HG02840 (cell line): Measurements from ENCODE around the gene COG6.

ENCODE experiments used
- ATAC-seq: cut with Tn5 transposase; IDR thresholded peaks from one replicate; pipeline ENCODE4 v1.9.1; 2021; ENCODE audit warnings: mild to moderate bottlenecking, moderate library complexity, moderate number of reproducible peaks; ENCODE audit not compliant: unreplicated experiment, low FRiP score

COG6 gene

GRCh38 chr13:39655569-39656324 is at the start of gene COG6:
Gene COG6, plus strand, starts transcription at chr13:39655662. Its CDS starts 65 bp downstream, at chr13:39655727.
- peak; percentile 96 for ATAC-seq

GRCh38 chr13:39605677-39606320 is 49.7 kb upstream of the COG6 start:
- no peak for ATAC-seq

DNA sequence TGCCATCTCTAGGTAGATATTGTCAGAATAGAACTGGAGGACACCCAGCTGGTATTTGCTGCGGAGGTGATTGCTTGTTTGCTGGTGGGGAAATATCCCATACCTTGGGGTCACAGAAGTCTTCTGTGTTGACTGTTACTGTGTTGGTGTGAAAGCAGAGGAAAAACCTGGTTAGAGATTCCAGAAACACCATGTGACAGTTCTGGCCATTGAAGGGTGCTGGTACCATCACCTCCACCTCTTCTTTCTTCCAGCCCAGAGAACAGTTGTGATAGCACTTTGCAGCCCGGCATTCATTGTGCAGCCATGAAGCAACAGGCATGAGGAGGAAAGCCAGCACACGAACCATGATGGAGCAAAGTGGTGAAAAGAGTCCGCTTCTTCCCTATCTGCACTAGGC is 47.6 kb upstream of the COG6 start:
- no peak for ATAC-seq

GRCh38 chr13:39612023-39612637 is 43.3 kb upstream of the COG6 start:
- no peak for ATAC-seq

- no peak for ATAC-seq
Observed at GRCh38 chr13:39616087-39616694, 39.3 kb upstream of the COG6 start.

DNA sequence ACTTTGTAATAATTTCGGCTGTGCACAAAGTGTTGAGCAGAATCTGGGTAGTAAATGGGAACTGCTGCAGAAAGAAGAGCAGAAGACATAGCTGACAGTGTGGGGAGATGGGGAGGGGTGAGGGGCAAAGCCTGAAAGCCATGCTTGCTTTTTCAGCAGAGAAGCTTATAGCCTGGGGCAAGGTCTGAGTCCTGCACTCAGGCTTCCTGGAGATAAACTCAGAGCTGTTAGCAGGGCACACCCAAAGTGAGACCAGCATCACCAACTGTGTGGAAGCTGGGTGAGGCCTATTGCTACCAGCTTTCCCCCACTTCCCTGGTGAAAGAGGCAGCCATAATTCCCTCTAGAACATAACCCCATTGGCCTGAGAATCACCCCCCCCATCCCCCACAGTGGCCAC is 36.9 kb upstream of the COG6 start:
- no peak for ATAC-seq

DNA sequence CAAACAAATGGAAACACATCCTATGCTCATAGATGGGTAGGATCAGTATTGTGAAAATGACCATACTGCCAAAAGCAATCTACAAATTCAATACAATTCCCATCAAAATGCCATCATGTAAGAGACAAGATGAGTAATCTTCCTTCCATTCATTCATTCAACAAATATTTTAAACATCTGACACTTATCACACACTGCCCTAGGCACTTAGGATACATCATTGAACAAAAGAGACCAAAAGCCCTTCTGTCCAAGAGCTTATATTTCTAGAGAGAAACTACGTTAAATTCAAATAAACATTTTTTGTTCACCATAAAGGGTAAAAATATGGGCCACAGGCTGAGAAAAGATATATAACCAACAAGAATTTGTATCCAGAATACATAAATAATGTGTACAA is 32.0 kb upstream of the COG6 start:
- no peak for ATAC-seq

- ATAC-seq: no peak
Observed at GRCh38 chr13:39631307-39631706, 24.2 kb upstream of the COG6 start.

DNA sequence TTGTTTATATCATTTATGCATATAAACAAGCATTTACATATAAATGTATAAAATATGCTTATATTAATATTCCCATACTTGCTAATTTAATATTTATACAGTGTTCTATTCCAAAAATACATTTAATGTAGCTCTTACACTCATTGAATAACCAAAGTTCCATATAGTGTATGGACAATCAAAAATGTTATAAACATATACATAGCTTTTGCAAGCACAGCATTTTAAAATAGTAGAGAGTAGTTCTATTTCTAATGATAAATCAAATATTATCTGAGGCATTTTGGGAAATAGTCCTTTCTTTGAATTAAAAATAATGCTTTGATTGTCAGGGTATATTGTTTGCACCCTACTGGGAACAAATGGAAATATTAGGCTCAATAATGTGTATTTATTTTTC is 22.5 kb upstream of the COG6 start:
- ATAC-seq: no peak

GRCh38 chr13:39635564-39635963 is 19.9 kb upstream of the COG6 start:
- no peak for ATAC-seq

DNA sequence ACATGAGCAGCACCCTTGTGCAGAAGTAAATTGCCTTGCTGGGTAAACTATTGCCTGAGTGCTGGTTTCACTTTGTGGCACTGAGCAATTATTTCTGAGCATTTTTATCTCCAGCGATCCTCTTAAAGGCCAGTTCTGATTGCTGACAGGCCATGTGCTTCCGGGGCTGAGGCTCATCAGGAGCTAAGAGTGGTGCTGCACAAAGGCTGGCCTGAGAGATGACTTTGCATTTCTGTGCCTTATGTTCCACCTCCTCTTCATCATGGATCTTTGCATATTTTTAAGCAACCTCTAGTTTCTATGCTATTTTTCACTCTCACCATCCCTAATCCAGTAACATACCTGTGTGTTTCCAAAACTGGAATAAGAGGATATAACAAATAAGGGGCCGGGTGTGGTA is 17.6 kb upstream of the COG6 start:
- no peak for ATAC-seq

DNA sequence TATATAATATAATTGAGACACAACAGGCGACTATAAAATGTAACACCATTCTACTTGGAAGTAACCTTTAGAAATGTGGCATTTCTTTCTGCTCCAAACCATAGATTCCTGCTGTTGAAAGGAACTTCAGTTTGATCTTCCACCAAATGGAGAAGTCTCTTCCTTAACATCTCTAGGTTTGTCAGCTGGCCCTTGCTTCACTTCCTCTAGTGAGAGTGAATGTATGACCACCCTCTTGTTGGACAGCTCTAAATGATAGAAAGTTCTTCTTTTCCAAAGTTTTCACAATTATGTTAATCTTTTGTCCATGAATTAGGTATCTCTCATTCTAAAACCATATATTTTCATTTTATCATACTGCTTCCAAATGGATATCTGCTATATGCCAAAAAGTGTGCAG is 13.8 kb upstream of the COG6 start:
- no peak for ATAC-seq

- no peak for ATAC-seq
Observed at GRCh38 chr13:39646122-39646521, 9.3 kb upstream of the COG6 start.

DNA sequence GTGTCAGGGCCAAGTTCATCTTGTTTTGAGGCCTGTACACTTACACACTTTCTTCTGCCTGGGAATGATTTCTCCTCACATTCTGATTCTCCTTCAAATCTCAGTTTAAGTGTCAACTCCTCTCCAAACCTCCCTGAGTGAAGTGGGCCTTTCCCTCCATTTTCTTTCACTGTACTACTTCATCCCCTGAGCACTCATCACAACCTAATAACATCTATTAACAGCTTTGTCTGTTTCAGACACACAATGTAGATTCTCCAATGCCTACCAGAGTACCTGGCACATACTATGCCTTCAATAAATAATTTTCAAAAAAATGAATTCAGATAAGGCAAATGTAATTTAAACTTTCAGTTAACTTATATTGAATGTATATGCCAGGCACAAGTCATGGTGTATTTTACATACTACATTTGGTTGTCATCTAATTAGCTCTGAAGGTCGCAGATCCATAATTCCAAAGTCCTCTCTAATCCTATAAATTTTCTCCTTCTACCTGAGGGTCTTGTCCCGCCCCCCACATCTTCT is 357 bp upstream of the COG6 start:
- no peak for ATAC-seq

GRCh38 chr13:39656325-39656677 is 839 bp downstream of the COG6 start:
- no peak for ATAC-seq

- no peak for ATAC-seq
Observed at GRCh38 chr13:39663508-39663907, 8.0 kb downstream of the COG6 start.

- ATAC-seq: no peak
Observed at GRCh38 chr13:39663958-39664357, 8.5 kb downstream of the COG6 start.

- no peak for ATAC-seq
Observed at GRCh38 chr13:39665763-39666162, 10.3 kb downstream of the COG6 start.

DNA sequence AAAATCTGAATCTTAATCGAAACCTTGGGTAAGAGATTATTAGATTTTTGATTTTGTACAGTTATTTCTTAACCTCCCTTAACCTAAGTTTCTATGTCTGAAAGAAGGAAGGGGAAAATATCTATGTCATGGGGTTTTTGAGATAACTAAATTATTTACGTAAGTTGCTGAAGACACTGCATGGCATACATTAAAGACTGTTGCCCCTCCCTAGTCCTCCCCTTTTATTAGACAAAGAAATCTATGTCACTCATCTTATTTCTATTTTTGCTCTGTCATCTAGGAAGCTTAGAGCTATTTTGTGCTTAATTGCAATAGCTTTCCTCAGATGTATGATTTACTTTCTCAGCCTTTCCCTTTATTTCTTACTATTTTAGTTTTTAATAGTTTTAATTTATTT is 15.0 kb downstream of the COG6 start:
- ATAC-seq: no peak

DNA sequence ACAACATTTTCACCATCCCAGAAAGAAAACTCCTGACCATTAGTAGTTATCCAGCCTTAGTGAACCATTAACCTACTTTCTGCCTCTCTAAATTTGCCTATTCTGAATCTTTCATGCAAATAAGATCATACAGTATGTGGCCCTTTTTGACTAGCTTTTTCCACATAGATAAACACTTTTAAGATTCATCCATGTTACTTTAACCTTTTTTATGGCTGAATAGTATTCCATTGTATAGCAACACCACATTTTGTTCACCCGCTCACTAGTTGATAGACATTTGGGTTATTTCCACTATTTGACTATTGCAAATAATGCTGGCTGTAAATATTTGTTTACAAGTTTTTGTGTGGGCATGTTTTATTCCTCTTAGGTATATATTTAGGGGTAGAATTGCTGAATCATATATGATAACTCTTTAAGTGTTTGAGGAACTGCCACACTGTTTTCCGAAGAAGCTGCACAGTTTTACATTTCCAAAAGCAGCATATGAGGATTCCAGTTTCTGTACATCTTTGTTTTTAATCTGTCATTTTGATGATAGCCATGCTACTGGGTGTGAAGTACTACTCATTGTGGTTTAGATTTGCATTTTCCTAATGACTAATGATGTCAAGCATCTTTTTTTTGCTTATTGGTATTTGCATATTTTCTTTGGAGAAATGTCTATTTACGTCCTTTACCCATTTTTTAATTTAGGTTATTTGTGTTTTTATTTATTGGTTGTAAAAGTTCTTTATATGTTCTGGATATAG is 17.1 kb downstream of the COG6 start:
- no peak for ATAC-seq

- ATAC-seq: no peak
Observed at GRCh38 chr13:39675904-39676303, 20.4 kb downstream of the COG6 start.
